Stimulated activated CD4-positive, alpha-beta T cell treated with anti-CD3 and anti-CD28 coated beads, TNF-alpha, amount 100 ng/mL, for 4 hours (primary cell): ENCODE results near the gene DGCR6L.
"Not testable (repeated sequence)": the region's sequence is repeated elsewhere in the genome, so short reads cannot be mapped to it uniquely, and the experiment has no call there.

ENCODE experiments used
- DNase-seq, 3 experiments: peaks; one replicate each; pipeline ENCODE4 v3.0.0-alpha.2; 2020; ENCODE audit warnings: low read depth in 3 of 3

The DGCR6L gene

DNA sequence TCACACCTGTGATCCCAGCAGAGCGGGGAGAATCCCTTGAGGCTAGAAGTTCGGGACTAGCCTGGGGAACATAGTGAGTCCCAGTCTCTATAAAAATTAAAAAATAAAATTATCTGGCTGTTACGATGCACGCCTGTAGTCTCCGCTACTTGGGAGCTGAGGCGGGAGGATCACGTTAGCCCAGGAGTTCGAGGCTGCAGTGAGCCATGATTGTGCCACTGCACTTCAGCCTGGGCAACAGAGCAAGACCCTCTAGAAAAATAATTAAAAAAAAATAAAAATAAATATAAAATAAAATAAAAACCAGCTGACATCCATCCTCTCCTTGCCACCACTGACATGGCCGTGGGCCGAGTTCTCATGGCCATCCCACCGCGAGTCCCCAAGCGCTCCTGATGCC lies 44.0 kb downstream of the DGCR6L start:
- no peak for DNase-seq

DNA sequence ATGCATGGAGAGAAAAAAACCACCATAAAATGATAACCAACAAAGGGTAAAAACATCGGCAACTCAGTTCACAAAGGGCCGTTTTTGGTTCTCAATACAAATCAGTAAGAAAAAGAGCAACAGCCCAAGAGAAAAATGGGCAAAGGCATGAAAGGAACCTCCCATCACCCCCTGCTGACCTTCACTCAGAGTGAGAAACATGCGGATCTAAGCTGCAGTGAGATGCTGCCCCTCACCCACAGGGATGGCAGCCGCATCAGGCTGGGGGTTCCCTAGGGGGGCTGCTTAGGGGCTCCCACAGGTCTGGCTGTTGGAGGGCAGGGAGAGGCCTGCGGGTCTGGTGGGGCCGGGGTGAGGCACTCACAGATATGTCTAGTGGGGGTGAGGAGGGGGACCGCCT lies 44.5 kb downstream of the DGCR6L start:
- DNase-seq: not testable (repeated sequence)

DNA sequence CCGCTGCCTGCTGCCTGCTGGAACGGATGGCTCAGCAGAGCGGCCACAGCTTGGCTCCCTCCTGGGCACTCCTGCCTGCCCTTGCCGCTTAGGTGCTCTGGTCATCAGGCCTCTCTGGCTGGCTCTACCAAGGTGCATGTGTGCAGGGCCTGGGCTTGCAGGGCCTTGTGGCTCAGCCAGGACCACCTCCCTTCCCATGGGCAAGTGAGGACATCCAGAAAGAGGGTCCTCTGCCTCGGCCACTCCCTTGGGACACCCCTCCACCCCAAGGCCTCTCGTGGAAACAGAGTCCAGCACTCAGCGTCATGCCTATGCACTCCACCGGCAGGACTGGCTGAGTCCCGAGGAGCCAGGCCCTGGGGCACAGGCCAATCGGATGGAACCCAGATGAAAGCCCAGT lies 45.5 kb downstream of the DGCR6L start:
- DNase-seq: not testable (repeated sequence)

DNA sequence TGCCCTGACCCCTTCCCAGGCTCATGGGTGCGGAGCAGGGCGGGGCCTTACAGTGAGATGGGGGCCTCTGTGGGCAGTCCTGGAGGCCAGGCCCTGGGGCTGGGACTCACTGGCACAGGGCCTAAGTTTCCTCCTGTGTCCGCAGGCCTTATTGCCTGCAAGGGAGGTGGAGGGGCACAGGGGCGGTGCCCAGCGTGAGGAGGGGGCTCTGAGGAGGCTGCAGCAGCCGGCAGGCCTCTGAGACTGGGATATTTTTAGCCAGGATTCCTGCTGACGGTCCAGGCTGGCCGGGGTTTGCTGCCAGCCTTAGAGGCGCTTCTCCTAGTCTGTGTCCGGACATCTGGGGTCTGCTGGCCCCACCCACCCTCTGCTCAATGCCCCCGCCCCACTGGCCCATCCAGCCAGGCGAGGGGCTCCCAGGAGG lies 46.1 kb downstream of the DGCR6L start:
- DNase-seq: no peak

DNA sequence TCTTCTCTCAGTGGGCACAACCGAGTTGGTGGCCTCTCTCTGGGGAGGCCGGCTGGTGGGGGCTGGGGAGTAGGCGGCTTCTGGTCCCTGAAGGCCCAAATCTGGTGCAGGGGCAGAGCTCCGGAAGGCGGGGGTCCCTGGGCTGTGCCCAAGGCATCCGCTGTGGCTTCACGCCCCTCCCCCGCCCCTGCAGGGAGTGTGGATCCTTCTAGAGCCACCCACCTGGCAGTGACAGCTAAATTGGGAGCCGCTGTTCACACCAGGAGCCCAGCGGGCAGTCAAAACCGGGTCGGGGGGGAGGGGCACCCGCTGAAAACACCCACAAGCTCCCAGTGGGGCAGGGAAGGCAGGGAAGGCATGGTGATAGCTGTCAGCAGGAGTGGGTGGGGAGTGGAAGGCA lies 47.2 kb downstream of the DGCR6L start:
- DNase-seq: no peak

DNA sequence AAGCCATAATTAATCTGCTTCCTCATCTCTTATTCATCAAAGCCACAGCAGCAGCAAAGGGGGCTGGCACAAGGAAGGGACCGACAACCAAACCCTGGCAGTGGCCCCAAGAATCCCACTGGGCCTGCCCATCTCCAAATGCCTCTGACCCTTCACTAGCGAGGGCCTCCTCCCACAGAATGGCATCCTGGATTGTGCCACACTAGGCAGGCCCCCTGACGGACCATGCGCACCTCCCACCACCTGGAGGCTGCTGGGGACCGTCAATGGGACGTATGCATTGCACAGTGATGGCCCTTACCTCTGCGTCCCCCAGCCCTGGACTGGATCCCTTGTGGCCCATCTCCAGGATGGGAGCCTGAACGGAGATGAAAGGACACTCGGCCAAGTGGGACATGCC lies 47.7 kb downstream of the DGCR6L start:
- DNase-seq: no peak

DNA sequence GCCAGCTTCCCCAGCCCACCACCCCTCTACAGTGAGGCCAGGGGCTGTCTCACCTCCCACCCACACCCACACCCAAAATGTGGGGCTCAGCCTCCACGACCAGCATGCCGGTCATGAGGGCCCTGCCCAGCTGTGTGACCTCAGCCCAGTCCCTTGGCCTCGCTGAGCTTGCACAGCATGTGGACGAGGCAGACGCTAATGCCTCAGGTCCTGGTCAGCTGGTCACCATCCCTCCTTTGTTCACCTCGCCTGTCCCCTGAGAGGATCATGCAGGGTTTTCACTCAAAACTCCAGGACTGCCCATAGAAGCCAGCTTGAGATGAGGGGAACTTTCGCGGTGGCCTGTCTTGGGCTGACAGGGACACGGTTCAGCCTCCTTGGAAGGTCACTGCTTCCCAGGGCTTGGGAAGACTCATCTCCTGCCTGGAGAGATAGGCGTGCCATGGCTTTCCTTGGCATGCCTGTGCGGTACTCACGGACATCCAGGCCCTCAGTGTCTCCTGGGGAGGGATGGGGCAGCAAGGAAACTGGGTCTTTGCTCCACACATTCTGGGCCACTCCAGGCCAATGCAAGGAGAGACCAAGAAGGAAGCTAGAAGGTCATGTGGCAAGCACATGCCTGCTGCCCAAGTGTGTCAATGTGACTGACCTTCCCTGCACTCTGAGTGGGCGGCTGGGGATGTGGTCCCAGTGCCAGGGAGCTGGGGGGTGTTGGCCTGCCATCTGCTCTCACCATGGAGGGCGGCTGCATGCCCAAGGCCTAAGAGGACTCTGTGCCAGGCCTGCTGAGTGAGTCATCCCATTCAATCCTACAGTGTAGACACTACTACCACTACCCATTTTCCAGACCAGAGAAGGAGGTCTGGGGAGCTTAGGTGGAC lies 48.5 kb downstream of the DGCR6L start:
- DNase-seq: no peak

DNA sequence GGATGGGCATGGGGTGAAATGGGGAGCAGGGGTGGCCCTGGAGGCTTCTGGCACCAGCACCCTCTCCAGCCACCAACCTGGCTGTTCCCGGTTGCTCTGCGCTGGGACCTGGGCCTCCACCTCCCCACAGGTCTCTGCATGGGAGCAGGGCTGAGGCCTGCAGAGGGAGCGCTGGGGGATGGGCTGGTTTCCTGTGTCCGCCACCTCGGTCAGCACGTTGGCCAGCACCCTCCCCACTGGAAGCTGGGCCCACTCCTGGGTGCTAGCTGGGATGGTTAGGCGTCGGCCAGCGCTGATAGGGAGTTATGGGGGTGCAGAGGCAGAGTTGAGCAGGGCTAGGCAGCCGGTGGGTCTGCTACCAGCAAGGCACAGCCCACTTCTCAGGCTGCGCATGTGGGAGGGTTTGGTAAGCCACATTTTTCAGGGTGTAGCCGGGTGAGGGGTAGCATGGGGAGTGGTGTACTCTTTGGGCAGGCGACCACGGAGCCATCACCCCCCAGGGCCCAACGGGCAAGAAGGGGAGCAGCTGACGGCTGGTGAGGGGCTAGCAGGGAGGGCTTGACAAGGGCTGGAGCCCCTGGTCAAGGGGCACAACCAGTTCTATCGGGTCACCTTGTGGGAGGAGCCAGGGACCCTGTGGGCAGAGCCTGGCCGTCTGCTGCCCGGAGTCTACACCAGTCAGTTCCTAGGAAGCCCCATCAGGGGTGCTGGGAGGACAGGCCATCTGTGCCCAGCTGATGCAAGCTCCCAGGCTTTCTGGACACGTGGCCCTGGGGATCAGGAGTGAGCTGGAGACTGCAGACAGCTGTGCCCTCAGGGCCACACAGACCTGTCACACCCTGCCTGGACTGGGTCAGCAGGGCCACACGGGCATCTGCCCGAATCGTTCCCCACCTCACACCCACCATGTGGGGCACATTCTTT lies 49.4 kb downstream of the DGCR6L start:
- DNase-seq: not testable (repeated sequence)

DNA sequence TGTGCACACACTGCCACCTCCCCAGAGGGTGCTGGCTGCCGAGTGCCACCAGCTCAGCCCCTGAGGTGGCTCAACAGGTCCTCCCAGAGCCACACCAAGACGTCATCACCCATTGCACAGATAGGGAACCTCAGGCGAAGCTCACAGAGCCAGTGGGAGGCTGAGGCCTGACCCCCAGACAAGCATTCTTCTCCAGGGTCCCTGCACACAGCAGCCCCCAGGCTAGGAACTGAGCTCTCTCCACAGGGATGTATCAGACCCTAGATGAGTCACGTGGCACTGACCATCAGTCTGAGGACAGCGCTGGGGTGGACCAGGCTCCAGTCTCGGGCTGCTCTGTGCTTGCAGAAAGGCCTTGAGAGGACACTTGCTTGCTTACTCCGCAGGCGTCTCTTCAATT lies 50.2 kb downstream of the DGCR6L start:
- not testable (repeated sequence) for DNase-seq

DNA sequence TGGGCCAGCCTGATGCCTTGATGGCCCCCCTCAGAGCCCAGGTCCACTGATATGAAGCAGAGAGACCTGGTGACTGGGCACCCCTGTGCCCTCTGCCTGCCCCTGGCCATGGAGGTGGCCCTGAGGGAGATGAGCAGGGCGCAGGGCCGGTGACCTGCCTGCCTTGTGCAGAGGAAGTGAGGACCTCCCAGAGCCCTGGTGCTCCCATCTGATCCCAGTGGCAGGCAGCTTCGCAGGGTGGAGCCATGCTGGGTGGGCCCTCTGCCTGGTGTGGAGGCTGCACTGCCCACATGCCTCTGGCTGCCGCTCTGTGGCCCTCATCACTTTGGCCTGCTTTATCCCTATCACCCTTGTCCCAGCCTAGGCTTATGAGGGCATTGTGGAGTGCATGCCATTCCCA lies 50.7 kb downstream of the DGCR6L start:
- DNase-seq: not testable (repeated sequence)

DNA sequence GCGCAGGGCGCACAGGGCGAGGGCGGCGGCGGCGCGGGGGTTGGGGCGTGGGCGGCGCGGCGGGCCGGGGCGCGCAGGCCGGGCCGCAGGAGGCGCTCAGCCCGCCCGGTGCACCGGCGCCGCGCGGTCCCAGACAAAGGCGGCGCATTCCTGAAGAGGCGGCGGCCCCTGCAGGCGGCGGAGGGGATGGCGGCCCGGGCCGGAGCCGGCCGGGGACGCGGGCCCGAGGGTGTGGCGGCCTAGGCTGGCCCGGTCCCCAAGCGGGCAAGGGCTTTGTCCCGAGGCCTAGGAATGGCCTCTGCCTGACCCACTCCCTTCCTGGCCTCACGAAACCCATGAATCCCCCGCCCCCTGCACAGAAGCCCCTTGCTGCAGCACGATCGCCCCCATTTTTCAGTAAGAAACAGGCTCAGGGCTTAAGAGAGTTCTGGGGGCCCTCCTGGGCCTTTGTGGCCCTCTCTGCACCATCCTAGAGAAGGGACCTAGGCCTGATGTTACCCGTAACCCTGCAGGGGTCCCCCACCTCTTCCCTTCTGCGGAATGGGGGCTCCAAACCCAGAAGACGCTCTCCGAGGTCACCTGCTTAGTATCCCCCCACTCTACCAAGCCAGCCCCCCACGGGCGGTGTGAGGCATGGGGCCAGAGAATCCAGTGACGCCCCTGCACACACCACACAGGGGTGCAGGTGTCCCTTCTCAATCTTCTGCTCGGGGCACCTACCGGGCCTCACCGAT lies 51.4 kb downstream of the DGCR6L start, which contains the start of gene RTN4R:
TSS of gene RTN4R (minus strand) at position 40 of the 734 bp plus-strand sequence. CDS start 226 bp downstream, outside the sequence.
- peak in 2 of 3 experiments; percentile 16 to 36 for DNase-seq

DNA sequence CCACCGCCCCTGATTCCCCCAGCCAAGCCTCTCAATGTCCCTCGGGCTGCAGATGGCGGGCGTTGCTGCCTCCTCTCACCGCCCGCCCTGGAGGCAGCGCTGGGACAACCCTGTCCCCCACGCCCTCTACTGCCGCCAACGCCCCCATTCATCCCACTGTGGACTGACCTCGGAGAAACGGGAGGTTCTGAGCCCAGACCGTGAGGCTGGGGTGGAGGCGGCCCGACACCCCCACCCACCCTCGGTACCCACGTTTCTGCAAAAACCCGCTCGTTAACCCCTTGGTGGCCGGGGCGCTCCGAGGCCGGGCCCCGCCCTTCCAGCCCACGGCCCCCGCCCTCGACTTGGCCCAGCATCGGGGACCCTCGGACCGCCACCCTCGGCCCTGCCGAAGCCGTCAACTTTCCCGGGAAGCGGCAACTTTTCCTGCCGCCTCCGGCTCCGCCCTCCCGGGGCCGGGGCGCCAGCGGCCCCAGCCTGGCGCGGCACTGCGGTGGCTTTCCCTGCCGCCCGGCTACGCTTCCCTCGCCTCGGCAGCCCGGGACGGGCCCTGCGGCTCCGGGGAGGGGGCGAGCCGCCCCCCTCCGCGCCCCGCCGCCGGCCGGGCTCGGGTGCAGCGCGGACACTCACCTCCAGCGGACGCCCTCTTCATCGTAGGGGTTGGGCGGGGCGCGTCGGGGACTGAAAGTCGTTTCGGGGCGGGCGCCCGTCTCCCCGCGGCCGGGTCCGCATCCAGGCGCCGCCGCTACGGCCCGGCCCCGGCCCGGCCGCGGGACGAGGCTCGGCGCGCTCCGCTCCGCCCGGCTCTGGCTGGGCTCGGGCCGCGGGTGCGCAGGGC lies 52.2 kb downstream of the DGCR6L start:
- DNase-seq: no peak

DNA sequence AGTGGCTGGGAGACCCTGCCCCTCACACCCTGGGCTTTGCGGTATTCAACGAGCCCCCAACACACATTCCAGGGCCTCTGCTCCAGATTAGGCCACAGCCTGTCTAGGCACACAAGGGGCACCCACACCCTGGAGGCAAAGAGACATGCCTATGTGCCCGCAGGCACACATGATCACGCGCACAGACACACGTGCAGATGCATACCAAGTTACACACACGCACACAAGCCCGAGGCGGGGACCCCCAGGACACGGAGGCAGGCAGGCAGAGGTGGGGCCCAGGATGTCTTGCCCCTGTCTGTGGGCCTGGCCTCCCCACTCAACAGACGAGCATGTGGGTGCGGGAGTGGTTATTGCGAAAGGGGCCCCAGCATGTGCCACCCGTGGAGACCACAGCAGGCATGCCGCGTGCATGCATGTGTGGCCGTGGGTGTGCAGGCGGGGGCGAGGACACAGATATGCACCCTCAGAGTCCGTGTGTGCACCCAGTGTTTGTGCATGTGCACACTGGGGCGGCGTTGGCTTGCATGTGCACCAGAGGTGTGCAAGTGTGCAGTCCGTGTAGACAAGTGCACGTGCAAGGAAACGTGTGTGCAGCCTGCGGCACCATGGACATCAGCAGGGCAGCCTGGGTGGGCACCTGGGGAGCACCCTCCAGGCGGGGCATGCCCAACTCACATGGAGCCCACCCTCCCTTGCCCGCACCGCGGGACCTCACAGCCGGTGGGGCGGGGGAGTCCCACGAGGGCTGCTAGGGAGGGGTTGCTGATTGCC lies 53.0 kb downstream of the DGCR6L start:
- DNase-seq: not testable (repeated sequence)

DNA sequence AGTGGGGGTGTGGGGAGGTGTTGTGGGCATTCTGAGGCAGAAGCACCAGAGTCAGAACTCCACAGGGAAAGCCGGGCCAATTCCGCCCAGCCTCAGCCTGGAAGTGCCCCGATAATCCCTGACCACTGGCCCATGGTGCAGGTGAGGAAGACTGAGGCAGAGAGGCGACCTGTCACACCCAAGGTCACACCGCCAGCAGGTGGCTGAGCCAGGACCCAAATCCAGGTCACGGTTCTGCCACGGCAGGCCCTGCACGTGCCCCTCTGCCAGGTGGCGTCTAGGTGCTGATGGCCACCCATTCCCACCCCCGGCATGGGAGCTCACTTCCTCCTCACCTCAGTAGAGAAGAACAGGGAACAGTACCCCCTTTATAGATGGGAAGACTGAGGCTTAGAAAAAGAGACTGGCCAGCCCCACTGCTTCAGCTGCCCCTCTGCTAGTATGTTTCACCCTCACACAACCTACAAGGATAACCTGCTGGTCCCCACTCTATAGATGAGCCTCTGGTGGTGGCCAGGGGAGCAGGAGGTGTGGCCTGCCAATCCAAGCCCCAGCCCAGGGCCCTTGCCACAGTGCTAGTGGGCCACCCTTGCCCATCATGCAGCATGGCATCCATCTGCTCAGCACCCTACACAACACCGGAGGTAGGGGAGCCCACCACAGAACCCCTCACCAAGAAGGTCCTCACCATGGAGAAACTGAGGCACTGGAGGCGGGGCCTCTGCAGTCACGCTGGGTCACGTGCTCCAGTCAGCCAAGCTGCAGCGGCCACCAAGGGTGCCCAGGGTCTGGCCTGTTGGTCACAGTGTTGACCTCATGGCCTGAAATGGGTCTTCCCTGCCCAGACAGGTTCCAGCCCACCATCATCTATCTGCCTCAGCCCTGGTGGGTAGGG lies 53.8 kb downstream of the DGCR6L start:
- not testable (repeated sequence) for DNase-seq

DNA sequence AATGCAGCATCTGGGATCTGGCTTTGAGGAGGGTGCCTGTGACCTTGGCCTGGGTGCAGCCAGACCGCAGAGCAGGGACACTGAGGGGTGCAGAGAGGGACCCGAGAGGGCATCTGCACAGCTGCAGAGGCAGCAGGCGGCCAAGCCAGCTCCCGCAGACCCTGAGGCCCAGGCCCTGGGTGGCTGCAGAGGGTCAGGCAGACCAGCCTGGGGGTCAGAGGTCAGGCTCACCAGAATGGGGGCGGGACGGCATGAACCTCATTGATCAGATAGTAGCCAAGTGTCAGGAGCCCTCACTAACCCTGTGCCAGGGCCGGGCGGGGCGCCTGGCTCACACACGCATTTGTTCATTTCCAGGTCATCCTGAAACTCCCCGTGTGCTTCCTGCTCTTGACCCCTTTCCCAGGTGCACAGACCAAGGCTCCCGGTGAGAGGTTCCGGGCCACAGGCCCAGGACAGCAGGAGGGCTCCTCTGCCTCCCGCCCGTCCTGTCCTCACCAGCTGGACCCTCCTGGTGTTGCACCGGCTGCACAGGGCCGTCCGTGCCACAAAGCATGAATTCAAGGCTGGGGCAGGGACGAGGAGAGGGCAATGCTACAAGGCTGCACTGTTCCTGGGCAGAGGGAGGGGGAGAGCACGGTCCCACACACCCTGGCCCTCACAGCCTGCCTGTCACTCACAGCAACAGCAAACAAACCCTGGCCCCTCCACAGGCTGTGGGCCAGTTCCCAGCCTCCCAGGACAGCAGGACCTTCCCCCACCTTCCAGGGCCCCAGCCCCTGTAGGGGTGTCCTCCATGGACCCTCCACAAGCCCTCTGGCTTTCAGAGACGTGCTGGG lies 55.0 kb downstream of the DGCR6L start:
- no peak for DNase-seq
